ENCODE results near the gene ABCA6. TPM values are rescaled to one million over a fixed set of nuclear protein-coding genes. Genes with fewer than 3 reads are reported as not detected.

The ABCA6 gene
- polyA plus RNA-seq, 2 of the 4 experiments (the other 2 are of a cell fraction), result 0.05 TPM; not detected in 1

DNA sequence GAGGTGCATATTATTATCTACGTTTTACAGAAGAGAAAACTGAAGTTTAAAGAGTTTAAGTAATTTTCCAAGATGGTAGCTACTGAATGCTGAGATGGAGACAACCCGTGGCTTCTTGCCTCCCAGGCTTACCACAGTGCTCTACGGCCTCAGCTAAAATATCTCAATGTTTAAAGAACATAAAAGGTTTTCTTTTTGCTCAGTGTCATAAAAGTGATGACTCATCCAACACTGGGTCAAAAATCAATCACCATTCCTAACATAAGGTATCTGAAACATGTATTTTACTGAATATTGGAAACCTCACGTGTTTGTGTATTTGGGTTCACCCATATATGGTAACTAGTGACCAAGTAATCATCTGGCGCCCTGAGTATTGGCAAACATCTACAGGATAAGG is 99.4 kb downstream of the ABCA6 start:
- Histone ChIP-seq H3K4me2 (no peak overlapping the region), H3K27ac (no peak overlapping the region), H3K9me3 (no peaks in the 10 kb centered on the region; the same call in 2 of the 3 replicates), H3K4me3 (no peak overlapping the region), H3K4me1 (no peaks in the 10 kb centered on the region; the same call in 2 of the 3 replicates)
- CTCF ChIA-PET, result interaction anchor here (1.0 to 1.7 kb wide), 2 partner anchors 9 to 70 kb away, joined by 3 to 5 read pairs; no protein-coding TSS in a partner anchor
- POLR2A ChIA-PET, result no interaction called here
- no peak for FAIRE-seq
- ATAC-seq, result no peak
- DNase-seq (ENCODE audit: low read depth in 1 of 2, low spot score in 1 of 2), result no peak
- TF ChIP-seq TFCP2L1 (CRISPR knock-in tag; IDR thresholded peaks at IDR 0.05) (no peak), CBX2 (IDR thresholded peaks at IDR 0.05; ENCODE audit: borderline replicate concordance, low read depth) (no peak), NR3C1 (IDR thresholded peaks at IDR 0.05) (no peak), PHF8 (IDR thresholded peaks at IDR 0.05; ENCODE audit: borderline replicate concordance, low read depth) (no peak), TP53 (CRISPR knock-in tag; IDR thresholded peaks at IDR 0.05) (no peak), FOXS1 (CRISPR knock-in tag; IDR thresholded peaks at IDR 0.05) (no peak), NFE2L2 (conservative IDR thresholded peaks at IDR 0.05; ENCODE audit: low read length) (peak; percentile 45), MAFK (IDR thresholded peaks at IDR 0.05; ENCODE audit: partially characterized antibody) (peak; percentile 61), KDM5A (IDR thresholded peaks at IDR 0.05) (no peak), GATA3 (IDR thresholded peaks at IDR 0.05; ENCODE audit: borderline replicate concordance) (no peak), RAD21 (conservative IDR thresholded peaks at IDR 0.05 in 1 of 2, IDR thresholded peaks at IDR 0.05 in 1 of 2) (no peak), ZNF302 (CRISPR knock-in tag; IDR thresholded peaks at IDR 0.05) (no peak), HOXB13 (CRISPR knock-in tag; IDR thresholded peaks at IDR 0.05; ENCODE audit: low read depth) (no peak), FOSL2 (IDR thresholded peaks at IDR 0.05) (no peak), FOSL2 (CRISPR knock-in tag; IDR thresholded peaks at IDR 0.05) (peak; percentile 74), POLR2AphosphoS2 (conservative IDR thresholded peaks at IDR 0.05; ENCODE audit: low read length) (no peak)
- TF ChIP-seq, protein P1, sequence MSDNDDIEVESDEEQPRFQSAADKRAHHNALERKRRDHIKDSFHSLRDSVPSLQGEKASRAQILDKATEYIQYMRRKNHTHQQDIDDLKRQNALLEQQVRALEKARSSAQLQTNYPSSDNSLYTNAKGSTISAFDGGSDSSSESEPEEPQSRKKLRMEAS (IDR thresholded peaks at IDR 0.05), result no peak
- TF ChIP-seq, protein P2, sequence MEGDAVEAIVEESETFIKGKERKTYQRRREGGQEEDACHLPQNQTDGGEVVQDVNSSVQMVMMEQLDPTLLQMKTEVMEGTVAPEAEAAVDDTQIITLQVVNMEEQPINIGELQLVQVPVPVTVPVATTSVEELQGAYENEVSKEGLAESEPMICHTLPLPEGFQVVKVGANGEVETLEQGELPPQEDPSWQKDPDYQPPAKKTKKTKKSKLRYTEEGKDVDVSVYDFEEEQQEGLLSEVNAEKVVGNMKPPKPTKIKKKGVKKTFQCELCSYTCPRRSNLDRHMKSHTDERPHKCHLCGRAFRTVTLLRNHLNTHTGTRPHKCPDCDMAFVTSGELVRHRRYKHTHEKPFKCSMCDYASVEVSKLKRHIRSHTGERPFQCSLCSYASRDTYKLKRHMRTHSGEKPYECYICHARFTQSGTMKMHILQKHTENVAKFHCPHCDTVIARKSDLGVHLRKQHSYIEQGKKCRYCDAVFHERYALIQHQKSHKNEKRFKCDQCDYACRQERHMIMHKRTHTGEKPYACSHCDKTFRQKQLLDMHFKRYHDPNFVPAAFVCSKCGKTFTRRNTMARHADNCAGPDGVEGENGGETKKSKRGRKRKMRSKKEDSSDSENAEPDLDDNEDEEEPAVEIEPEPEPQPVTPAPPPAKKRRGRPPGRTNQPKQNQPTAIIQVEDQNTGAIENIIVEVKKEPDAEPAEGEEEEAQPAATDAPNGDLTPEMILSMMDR (IDR thresholded peaks at IDR 0.05), result no peak
- TF ChIP-seq, protein P3, sequence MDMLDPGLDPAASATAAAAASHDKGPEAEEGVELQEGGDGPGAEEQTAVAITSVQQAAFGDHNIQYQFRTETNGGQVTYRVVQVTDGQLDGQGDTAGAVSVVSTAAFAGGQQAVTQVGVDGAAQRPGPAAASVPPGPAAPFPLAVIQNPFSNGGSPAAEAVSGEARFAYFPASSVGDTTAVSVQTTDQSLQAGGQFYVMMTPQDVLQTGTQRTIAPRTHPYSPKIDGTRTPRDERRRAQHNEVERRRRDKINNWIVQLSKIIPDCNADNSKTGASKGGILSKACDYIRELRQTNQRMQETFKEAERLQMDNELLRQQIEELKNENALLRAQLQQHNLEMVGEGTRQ (IDR thresholded peaks at IDR 0.05), result no peak
- 23% methylated on average over 5 of the region's 5 CpGs for WGBS (ENCODE audit: missing lambda C conversion rate)

DNA sequence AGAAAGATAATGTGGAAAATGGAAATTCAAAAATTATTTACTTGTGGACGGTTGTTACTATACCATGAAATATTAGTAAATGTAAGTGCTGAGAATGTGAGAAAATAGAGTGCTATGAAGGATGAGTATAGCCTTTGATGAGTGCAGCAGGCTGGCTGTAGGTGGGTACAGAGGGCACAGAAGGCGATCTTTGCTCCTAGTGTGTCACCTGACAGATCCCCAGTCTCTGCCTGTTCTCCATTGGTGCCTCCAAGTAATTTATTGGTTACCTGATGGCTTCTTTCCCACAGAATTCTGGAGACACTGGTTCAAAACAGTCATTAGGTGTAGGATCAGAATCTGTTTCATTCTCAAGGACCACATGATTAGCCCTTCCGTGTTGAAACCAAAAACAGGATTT is 109.9 kb downstream of the ABCA6 start:
- Histone ChIP-seq H3K4me1 (no peaks in the 10 kb centered on the region), H3K27ac (no peak overlapping the region), H3K4me2 (no peak overlapping the region), H3K9me3 (no peaks in the 10 kb centered on the region), H3K4me3 (no peak overlapping the region)
- ATAC-seq, result no peak
- ChIA-PET CTCF (interaction anchor here (2.0 kb wide), 1 partner anchor 260 kb away, joined by 4 read pairs; no protein-coding TSS in a partner anchor), POLR2A (no interaction called here)
- FAIRE-seq, result no peak
- no peak for DNase-seq (ENCODE audit: low read depth in 1 of 2, low spot score in 1 of 2)
- TF ChIP-seq POLR2A (IDR thresholded peaks at IDR 0.05; ENCODE audit: low read length) (no peak), EHMT2 (IDR thresholded peaks at IDR 0.05; ENCODE audit: low read depth) (no peak), JUN (IDR thresholded peaks at IDR 0.05) (no peak), HOXB13 (CRISPR knock-in tag; IDR thresholded peaks at IDR 0.05; ENCODE audit: low read depth) (no peak), MAZ (IDR thresholded peaks at IDR 0.05; ENCODE audit: borderline replicate concordance, low read depth, low read length) (no peak), HOXA7 (CRISPR knock-in tag; IDR thresholded peaks at IDR 0.05) (no peak)
- 43% methylated on average over 3 of the region's 3 CpGs for WGBS (ENCODE audit: missing lambda C conversion rate)

DNA sequence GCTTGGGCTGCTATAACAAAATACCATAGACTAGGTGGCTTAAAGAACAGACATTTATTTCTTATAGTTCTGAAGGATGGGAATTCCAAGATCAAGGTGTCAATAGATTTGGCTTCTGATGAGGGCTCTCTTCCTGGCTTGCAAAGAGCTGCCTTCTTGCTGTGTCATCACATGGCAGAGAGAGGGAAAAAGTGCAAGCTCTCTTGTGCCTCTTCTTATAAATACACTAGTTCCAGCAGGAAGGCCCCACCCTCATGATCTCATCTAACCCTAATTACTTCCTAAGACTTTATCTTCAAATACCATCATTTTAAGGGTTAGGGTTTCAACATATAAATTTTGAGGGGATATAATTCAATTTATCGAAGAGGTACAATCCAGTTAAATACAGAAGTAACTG is 111.5 kb downstream of the ABCA6 start:
- ChIA-PET CTCF (no interaction called here), POLR2A (no interaction called here)
- Histone ChIP-seq H3K4me1 (no peaks in the 10 kb centered on the region), H3K4me2 (no peak overlapping the region), H3K4me3 (no peak overlapping the region), H3K27ac (no peak overlapping the region), H3K9me3 (no peaks in the 10 kb centered on the region)
- ATAC-seq, result no peak
- no peak for FAIRE-seq
- DNase-seq (ENCODE audit: low read depth in 1 of 2, low spot score in 1 of 2), result no peak
- 78% methylated on average over 1 of the region's 1 CpG for whole genome bisulfite sequencing (ENCODE audit: missing lambda C conversion rate)
- no peak for TF ChIP-seq ZNF302 (CRISPR knock-in tag; IDR thresholded peaks at IDR 0.05)
- no peak for TF ChIP-seq FOXS1 (CRISPR knock-in tag; IDR thresholded peaks at IDR 0.05)
- TF ChIP-seq MAFK (IDR thresholded peaks at IDR 0.05; ENCODE audit: partially characterized antibody), result no peak
- TF ChIP-seq, protein P4, sequence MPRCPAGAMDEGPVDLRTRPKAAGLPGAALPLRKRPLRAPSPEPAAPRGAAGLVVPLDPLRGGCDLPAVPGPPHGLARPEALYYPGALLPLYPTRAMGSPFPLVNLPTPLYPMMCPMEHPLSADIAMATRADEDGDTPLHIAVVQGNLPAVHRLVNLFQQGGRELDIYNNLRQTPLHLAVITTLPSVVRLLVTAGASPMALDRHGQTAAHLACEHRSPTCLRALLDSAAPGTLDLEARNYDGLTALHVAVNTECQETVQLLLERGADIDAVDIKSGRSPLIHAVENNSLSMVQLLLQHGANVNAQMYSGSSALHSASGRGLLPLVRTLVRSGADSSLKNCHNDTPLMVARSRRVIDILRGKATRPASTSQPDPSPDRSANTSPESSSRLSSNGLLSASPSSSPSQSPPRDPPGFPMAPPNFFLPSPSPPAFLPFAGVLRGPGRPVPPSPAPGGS (IDR thresholded peaks at IDR 0.05), result no peak
- TF ChIP-seq EP300 (IDR thresholded peaks at IDR 0.05), result no peak
- no peak for TF ChIP-seq RARB (CRISPR knock-in tag; IDR thresholded peaks at IDR 0.05)
- TF ChIP-seq BHLHE40 (IDR thresholded peaks at IDR 0.05; ENCODE audit: low read depth, low read length), result no peak
- TF ChIP-seq NR3C1 (IDR thresholded peaks at IDR 0.05), result no peak
- no peak for TF ChIP-seq RNF2 (IDR thresholded peaks at IDR 0.05; ENCODE audit: borderline replicate concordance, low read depth)
- TF ChIP-seq HEYL (CRISPR knock-in tag; IDR thresholded peaks at IDR 0.05), result no peak
- TF ChIP-seq, protein P3 (IDR thresholded peaks at IDR 0.05), result no peak
- TF ChIP-seq, protein P5, sequence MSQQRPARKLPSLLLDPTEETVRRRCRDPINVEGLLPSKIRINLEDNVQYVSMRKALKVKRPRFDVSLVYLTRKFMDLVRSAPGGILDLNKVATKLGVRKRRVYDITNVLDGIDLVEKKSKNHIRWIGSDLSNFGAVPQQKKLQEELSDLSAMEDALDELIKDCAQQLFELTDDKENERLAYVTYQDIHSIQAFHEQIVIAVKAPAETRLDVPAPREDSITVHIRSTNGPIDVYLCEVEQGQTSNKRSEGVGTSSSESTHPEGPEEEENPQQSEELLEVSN (IDR thresholded peaks at IDR 0.05; ENCODE audit: borderline replicate concordance, low read depth), result no peak
- no peak for TF ChIP-seq HOXB5 (CRISPR knock-in tag; IDR thresholded peaks at IDR 0.05)
